ENCODE data around the gene PANX3.

Gene PANX3

GRCh38 chr11:124656774-124657630 lies 45.8 kb downstream of the PANX3 start:
- DNase-seq: peak in 28 of 58 donors; percentile 5 to 78 (median 44)

- no peak for DNase-seq
These were observed 46.7 kb downstream of the PANX3 start for GRCh38 chr11:124657904-124658303.

- no peak for DNase-seq
These were observed 47.3 kb downstream of the PANX3 start for GRCh38 chr11:124658501-124658900.

GRCh38 chr11:124658986-124659385 lies 47.8 kb downstream of the PANX3 start:
- DNase-seq: no peak

GRCh38 chr11:124661553-124661952 lies 50.3 kb downstream of the PANX3 start:
- DNase-seq: no peak

GRCh38 chr11:124662106-124662505 lies 50.9 kb downstream of the PANX3 start:
- DNase-seq: peak in 1 of 58 donors; percentile 21

- no peak for DNase-seq
These were observed 52.6 kb downstream of the PANX3 start for GRCh38 chr11:124663861-124664260.

GRCh38 chr11:124667601-124668000 lies 56.4 kb downstream of the PANX3 start:
- DNase-seq: no peak

- DNase-seq: peak in 21 of 58 donors; percentile 3 to 44 (median 23)
These were observed 58.0 kb downstream of the PANX3 start for GRCh38 chr11:124669193-124669592.

Measured in anterior cingulate cortex (tissue), 58 donors.